ENCODE data around the gene IL18R1.

Gene IL18R1

DNA sequence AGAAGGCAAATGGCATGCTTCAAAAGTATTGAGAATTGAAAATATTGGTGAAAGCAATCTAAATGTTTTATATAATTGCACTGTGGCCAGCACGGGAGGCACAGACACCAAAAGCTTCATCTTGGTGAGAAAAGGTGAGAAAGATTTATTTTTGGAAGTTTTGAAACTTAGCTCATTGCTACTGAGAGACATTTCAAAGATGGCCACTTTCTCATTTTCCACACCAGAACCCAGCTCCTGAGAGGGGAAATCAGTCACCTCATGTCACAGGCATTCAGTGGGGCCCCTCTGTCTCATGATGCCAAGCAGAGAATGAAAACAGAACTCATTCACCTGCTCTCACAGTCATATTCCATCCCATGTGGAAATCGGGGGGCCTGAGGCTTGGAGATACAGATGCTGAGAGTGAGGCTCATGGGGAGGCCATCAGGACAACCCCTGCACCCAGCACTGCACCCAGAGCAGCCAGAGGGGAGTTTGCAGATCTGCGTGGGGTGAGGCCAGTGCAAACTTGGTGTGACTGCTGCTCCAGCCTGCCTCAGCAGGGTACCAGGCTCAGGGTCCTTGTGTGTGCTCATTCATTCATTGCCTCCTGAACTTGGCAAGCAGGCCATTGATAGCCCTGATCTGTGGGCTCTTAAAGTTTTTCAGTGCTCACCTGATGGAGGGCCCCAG lies 31.4 kb downstream of the IL18R1 start:
- Histone ChIP-seq H3K4me3 (ENCODE audit: severe bottlenecking) (no peak overlapping the region), H3K36me3 (ENCODE audit: low read depth) (no peaks in the 10 kb centered on the region), H3K27me3 (ENCODE audit: insufficient read depth, poor library complexity, severe bottlenecking) (no peaks in the 10 kb centered on the region), H3K27ac (ENCODE audit: poor library complexity, severe bottlenecking) (no peak overlapping the region), H3K4me1 (ENCODE audit: insufficient read depth, poor library complexity, severe bottlenecking) (no peaks in the 10 kb centered on the region), H3K9me3 (ENCODE audit: severe bottlenecking) (peaks cover 5% of the 10 kb centered on the region)
- DNase-seq (ENCODE audit: low spot score) (no peak), ATAC-seq (ENCODE audit: low read depth) (no peak)
- TF ChIP-seq, protein P1, sequence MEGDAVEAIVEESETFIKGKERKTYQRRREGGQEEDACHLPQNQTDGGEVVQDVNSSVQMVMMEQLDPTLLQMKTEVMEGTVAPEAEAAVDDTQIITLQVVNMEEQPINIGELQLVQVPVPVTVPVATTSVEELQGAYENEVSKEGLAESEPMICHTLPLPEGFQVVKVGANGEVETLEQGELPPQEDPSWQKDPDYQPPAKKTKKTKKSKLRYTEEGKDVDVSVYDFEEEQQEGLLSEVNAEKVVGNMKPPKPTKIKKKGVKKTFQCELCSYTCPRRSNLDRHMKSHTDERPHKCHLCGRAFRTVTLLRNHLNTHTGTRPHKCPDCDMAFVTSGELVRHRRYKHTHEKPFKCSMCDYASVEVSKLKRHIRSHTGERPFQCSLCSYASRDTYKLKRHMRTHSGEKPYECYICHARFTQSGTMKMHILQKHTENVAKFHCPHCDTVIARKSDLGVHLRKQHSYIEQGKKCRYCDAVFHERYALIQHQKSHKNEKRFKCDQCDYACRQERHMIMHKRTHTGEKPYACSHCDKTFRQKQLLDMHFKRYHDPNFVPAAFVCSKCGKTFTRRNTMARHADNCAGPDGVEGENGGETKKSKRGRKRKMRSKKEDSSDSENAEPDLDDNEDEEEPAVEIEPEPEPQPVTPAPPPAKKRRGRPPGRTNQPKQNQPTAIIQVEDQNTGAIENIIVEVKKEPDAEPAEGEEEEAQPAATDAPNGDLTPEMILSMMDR (IDR thresholded peaks at IDR 0.05; ENCODE audit: poor library complexity, severe bottlenecking), result no peak

- Histone ChIP-seq H3K9me3 (ENCODE audit: severe bottlenecking) (peaks cover 5% of the 10 kb centered on the region), H3K4me3 (ENCODE audit: severe bottlenecking) (no peak overlapping the region), H3K36me3 (ENCODE audit: low read depth) (no peaks in the 10 kb centered on the region), H3K27me3 (ENCODE audit: insufficient read depth, poor library complexity, severe bottlenecking) (no peaks in the 10 kb centered on the region), H3K4me1 (ENCODE audit: insufficient read depth, poor library complexity, severe bottlenecking) (no peaks in the 10 kb centered on the region), H3K27ac (ENCODE audit: poor library complexity, severe bottlenecking) (no peak overlapping the region)
- TF ChIP-seq, protein P1 (IDR thresholded peaks at IDR 0.05; ENCODE audit: poor library complexity, severe bottlenecking), result no peak
- ATAC-seq (ENCODE audit: low read depth), result no peak
- no peak for DNase-seq (ENCODE audit: low spot score)
Measured at GRCh38 chr2:102387763-102388546, 32.4 kb downstream of the IL18R1 start.

- Histone ChIP-seq H3K27me3 (ENCODE audit: insufficient read depth, poor library complexity, severe bottlenecking) (no peaks in the 10 kb centered on the region), H3K27ac (ENCODE audit: poor library complexity, severe bottlenecking) (no peak overlapping the region), H3K4me3 (ENCODE audit: severe bottlenecking) (no peak overlapping the region), H3K9me3 (ENCODE audit: severe bottlenecking) (no peaks in the 10 kb centered on the region), H3K36me3 (ENCODE audit: low read depth) (no peaks in the 10 kb centered on the region), H3K4me1 (ENCODE audit: insufficient read depth, poor library complexity, severe bottlenecking) (no peaks in the 10 kb centered on the region)
- DNase-seq (ENCODE audit: low spot score) (no peak), ATAC-seq (ENCODE audit: low read depth) (no peak)
- TF ChIP-seq, protein P1 (IDR thresholded peaks at IDR 0.05; ENCODE audit: poor library complexity, severe bottlenecking), result no peak
Measured at GRCh38 chr2:102391565-102391964, 36.0 kb downstream of the IL18R1 start.

DNA sequence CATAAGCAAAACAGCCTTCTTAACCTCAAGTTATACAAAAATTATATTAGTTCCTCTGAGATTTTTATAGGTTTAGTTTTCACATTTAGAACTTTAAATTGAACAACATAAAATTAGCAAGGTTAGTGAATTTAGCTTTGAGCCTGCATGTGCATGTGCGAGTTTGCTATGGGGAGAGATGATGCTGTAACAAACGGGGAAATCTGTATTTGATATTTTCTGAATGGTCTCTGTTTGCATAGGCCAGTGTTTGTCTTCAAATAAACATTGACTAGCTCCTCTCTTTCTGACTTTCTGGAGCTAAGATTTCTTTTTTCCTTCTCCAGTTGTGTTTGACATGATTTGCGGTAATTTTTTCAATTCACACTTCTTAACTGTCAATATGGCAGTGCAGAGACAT lies 36.5 kb downstream of the IL18R1 start:
- no peaks in the 10 kb centered on the region for H3K27me3 ChIP-seq (ENCODE audit: insufficient read depth, poor library complexity, severe bottlenecking)
- H3K4me3 ChIP-seq (ENCODE audit: severe bottlenecking), result no peak overlapping the region
- H3K36me3 ChIP-seq (ENCODE audit: low read depth), result no peaks in the 10 kb centered on the region
- TF ChIP-seq, protein P1 (IDR thresholded peaks at IDR 0.05; ENCODE audit: poor library complexity, severe bottlenecking), result no peak
- H3K27ac ChIP-seq (ENCODE audit: poor library complexity, severe bottlenecking), result no peak overlapping the region
- ATAC-seq (ENCODE audit: low read depth), result no peak
- no peaks in the 10 kb centered on the region for H3K9me3 ChIP-seq (ENCODE audit: severe bottlenecking)
- H3K4me1 ChIP-seq (ENCODE audit: insufficient read depth, poor library complexity, severe bottlenecking), result no peaks in the 10 kb centered on the region
- DNase-seq (ENCODE audit: low spot score), result no peak

- TF ChIP-seq, protein P1 (IDR thresholded peaks at IDR 0.05; ENCODE audit: poor library complexity, severe bottlenecking), result no peak
- ATAC-seq (ENCODE audit: low read depth) (no peak), DNase-seq (ENCODE audit: low spot score) (no peak)
- H3K36me3 ChIP-seq (ENCODE audit: low read depth), result no peaks in the 10 kb centered on the region
- H3K4me1 ChIP-seq (ENCODE audit: insufficient read depth, poor library complexity, severe bottlenecking), result no peaks in the 10 kb centered on the region
- no peak overlapping the region for H3K27ac ChIP-seq (ENCODE audit: poor library complexity, severe bottlenecking)
- no peak overlapping the region for H3K4me3 ChIP-seq (ENCODE audit: severe bottlenecking)
- no peaks in the 10 kb centered on the region for H3K27me3 ChIP-seq (ENCODE audit: insufficient read depth, poor library complexity, severe bottlenecking)
- no peaks in the 10 kb centered on the region for H3K9me3 ChIP-seq (ENCODE audit: severe bottlenecking)
Measured at GRCh38 chr2:102392942-102393341, 37.3 kb downstream of the IL18R1 start.
